Measurements from ENCODE around the gene P3H1. TPM values are rescaled to one million over a fixed set of nuclear protein-coding genes. Genes with fewer than 3 reads are reported as not detected.
A peak's percentile ranks its signal among the peaks of the same experiment; 100 is the strongest.

P3H1 gene
- total and polyA plus RNA-seq, 2 of the 13 experiments (the other 11 are each of a cell fraction or from before 2014, with no cell fraction given) = 64.6 to 120 TPM

- no peak for TF ChIP-seq POLR2AphosphoS5 (IDR thresholded peaks at IDR 0.05; ENCODE audit: low read depth, low read length)
- TF ChIP-seq ZNF737 (CRISPR knock-in tag; IDR thresholded peaks at IDR 0.05; ENCODE audit: borderline replicate concordance) = 0 out of 2 replicates have a peak, but pooled peaks have one; percentile 68
- TF ChIP-seq ZNF354B (CRISPR knock-in tag; IDR thresholded peaks at IDR 0.05) = 0 out of 2 replicates have a peak, but pooled peaks have one; percentile 95
- TF ChIP-seq ZNF570 (CRISPR knock-in tag; IDR thresholded peaks at IDR 0.05; ENCODE audit: borderline replicate concordance) = no peak
- TF ChIP-seq TFAP4 (IDR thresholded peaks at IDR 0.05; ENCODE audit: borderline replicate concordance, low read depth) = no peak
- TF ChIP-seq PITX1 (CRISPR knock-in tag; IDR thresholded peaks at IDR 0.05) = no peak
- TF ChIP-seq ZNF180 (CRISPR knock-in tag; IDR thresholded peaks at IDR 0.05; ENCODE audit: borderline replicate concordance, low read depth) = no peak
- TF ChIP-seq ZFX (CRISPR knock-in tag; IDR thresholded peaks at IDR 0.05; ENCODE audit: low read depth) = no peak
- TF ChIP-seq PLSCR1 (CRISPR knock-in tag; IDR thresholded peaks at IDR 0.05; ENCODE audit: borderline replicate concordance) = no peak
- TF ChIP-seq ARNTL (CRISPR knock-in tag; IDR thresholded peaks at IDR 0.05) = no peak; the same call in 1 of the 2 replicates
- no peak; the same call in 1 of the 2 replicates for TF ChIP-seq ZSCAN20 (CRISPR knock-in tag; IDR thresholded peaks at IDR 0.05; ENCODE audit: borderline replicate concordance)
- peak; percentile 35 for TF ChIP-seq TEAD3 (CRISPR knock-in tag; optimal IDR thresholded peaks at IDR 0.05; ENCODE audit: borderline replicate concordance)
- no peak for TF ChIP-seq GRHL1 (CRISPR knock-in tag; conservative IDR thresholded peaks at IDR 0.05)
- no peak for TF ChIP-seq ATF6 (CRISPR knock-in tag; conservative IDR thresholded peaks at IDR 0.05)
- TF ChIP-seq IRX3 (CRISPR knock-in tag; IDR thresholded peaks at IDR 0.05; ENCODE audit: borderline replicate concordance, low read depth) = no peak
- no peak for TF ChIP-seq AGO1 (IDR thresholded peaks at IDR 0.05; ENCODE audit: low read depth, low read length, poor library complexity, severe bottlenecking)
- TF ChIP-seq, protein P1, sequence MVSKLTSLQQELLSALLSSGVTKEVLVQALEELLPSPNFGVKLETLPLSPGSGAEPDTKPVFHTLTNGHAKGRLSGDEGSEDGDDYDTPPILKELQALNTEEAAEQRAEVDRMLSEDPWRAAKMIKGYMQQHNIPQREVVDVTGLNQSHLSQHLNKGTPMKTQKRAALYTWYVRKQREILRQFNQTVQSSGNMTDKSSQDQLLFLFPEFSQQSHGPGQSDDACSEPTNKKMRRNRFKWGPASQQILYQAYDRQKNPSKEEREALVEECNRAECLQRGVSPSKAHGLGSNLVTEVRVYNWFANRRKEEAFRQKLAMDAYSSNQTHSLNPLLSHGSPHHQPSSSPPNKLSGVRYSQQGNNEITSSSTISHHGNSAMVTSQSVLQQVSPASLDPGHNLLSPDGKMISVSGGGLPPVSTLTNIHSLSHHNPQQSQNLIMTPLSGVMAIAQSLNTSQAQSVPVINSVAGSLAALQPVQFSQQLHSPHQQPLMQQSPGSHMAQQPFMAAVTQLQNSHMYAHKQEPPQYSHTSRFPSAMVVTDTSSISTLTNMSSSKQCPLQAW (CRISPR knock-in tag; IDR thresholded peaks at IDR 0.05) = no peak
- TF ChIP-seq PHF21A (CRISPR knock-in tag; IDR thresholded peaks at IDR 0.05) = 0 out of 2 replicates have a peak, but pooled peaks have one; percentile 46
- no peak for TF ChIP-seq ZMAT5 (CRISPR knock-in tag; IDR thresholded peaks at IDR 0.05; ENCODE audit: borderline replicate concordance, low read depth)
- no peak for TF ChIP-seq RBFOX2 (IDR thresholded peaks at IDR 0.05; ENCODE audit: low read depth, low read length)
- TF ChIP-seq ZNF549 (CRISPR knock-in tag; IDR thresholded peaks at IDR 0.05) = no peak; the same call in 1 of the 2 replicates
Measured at GRCh38 chr1:42765832-42766740, 742 bp downstream of the P3H1 start (continued).

Data from HepG2 (cell line).